ENCODE measurements around the gene FBXL16.

GRCh38 chr16:708019-708418 lies 2.4 kb upstream of the FBXL16 start:
- TF ChIP-seq CTCF (conservative IDR thresholded peaks at IDR 0.05; ENCODE audit: low read depth, low read length) (no peak), EZH2 (IDR thresholded peaks at IDR 0.05; ENCODE audit: borderline replicate concordance, low read depth, low read length, poor library complexity, severe bottlenecking) (no peak)

Data from A673 (cell line).